HEK293 (cell line): ENCODE results near the gene CCDC150.

Experiments
- CTCF ChIA-PET: fragments of 350-600 bp; formaldehyde crosslinking; extraction: SDS; loops from one replicate; lab custom pipeline; 2021; ENCODE audit warnings: antibody characterized with exemption; lab: Yijun Ruan, JAX
- POLR2A ChIA-PET: fragments of 300-600 bp; formaldehyde crosslinking; extraction: SDS; loops from one replicate; lab custom pipeline; 2020; ENCODE audit warnings: antibody characterized with exemption, inconsistent platforms; lab: Yijun Ruan, JAX
- H3K27ac ChIP-seq: fragments of 200-500 bp; sonication (Bioruptor generic); 2 replicates; pipeline ENCODE4 v1.5.1; 2014; ENCODE audit warnings: low read depth, low read length, control low read depth, inconsistent platforms; ENCODE audit errors: extremely low read depth
- H3K36me3 ChIP-seq, 2 experiments: fragments of 200-500 bp in 1 of 2; sonication (Bioruptor generic) in 1 of 2; 1 replicate in 1 of 2; 2 replicates in 1 of 2; pipeline ENCODE4 v1.5.1; 2014 to 2017; ENCODE audit warnings: inconsistent platforms in 2 of 2, low read length in 2 of 2; ENCODE audit not compliant: control insufficient read depth in 2 of 2, insufficient read depth in 1 of 2
- H3K4me1 ChIP-seq: fragments of 200-500 bp; sonication (Bioruptor generic); 2 replicates; pipeline ENCODE4 v1.5.1; 2014; ENCODE audit warnings: mild to moderate bottlenecking, low read length, inconsistent platforms; ENCODE audit not compliant: control insufficient read depth, insufficient read depth
- H3K4me3 ChIP-seq: 2 replicates; pipeline ENCODE4 v1.5.1; 2011; ENCODE audit warnings: low read depth, mild to moderate bottlenecking, control low read depth, low read length, moderate library complexity
- H3K9me3 ChIP-seq: fragments of 200-500 bp; sonication (Bioruptor generic); 2 replicates; pipeline ENCODE4 v1.5.1; 2014; ENCODE audit warnings: low read depth, low read length, inconsistent platforms; ENCODE audit not compliant: control insufficient read depth, insufficient read depth
- BCL11A ChIP-seq: fragments of 450-650 bp; formaldehyde crosslinking; IDR thresholded peaks from 2 replicates; pipeline ENCODE4 v1.5.1; 2016; ENCODE audit warnings: low read depth, missing biosample characterization, missing genetic modification characterization
- EGR2 ChIP-seq: fragments of 450-650 bp; formaldehyde crosslinking; IDR thresholded peaks from 2 replicates; pipeline ENCODE4 v1.5.1; 2016; ENCODE audit warnings: low read depth, missing biosample characterization, missing genetic modification characterization
- KLF1 ChIP-seq: fragments of 450-650 bp; formaldehyde crosslinking; IDR thresholded peaks from 2 replicates; pipeline ENCODE4 v1.5.1; 2016; ENCODE audit warnings: missing biosample characterization, missing genetic modification characterization
- PATZ1 ChIP-seq: fragments of 450-650 bp; formaldehyde crosslinking; IDR thresholded peaks from 2 replicates; pipeline ENCODE4 v1.5.1; 2016; ENCODE audit warnings: missing biosample characterization, missing genetic modification characterization
- ZBTB8A ChIP-seq: fragments of 450-650 bp; formaldehyde crosslinking; IDR thresholded peaks from 2 replicates; pipeline ENCODE4 v1.5.1; 2016; ENCODE audit warnings: missing biosample characterization, missing genetic modification characterization
- ZFP3 ChIP-seq: fragments of 450-650 bp; formaldehyde crosslinking; IDR thresholded peaks from 2 replicates; pipeline ENCODE4 v1.5.1; 2016; ENCODE audit warnings: low read depth, missing biosample characterization, missing genetic modification characterization
- ZNF138 ChIP-seq: fragments of 450-650 bp; formaldehyde crosslinking; IDR thresholded peaks from 2 replicates; pipeline ENCODE4 v1.5.1; 2016; ENCODE audit warnings: missing biosample characterization, missing genetic modification characterization, borderline replicate concordance
- ZNF155 ChIP-seq: fragments of 450-650 bp; formaldehyde crosslinking; IDR thresholded peaks from 2 replicates; pipeline ENCODE4 v1.5.1; 2016; ENCODE audit warnings: missing biosample characterization, missing genetic modification characterization
- ZNF174 ChIP-seq: fragments of 450-650 bp; formaldehyde crosslinking; IDR thresholded peaks from 2 replicates; pipeline ENCODE4 v1.5.0; 2017; ENCODE audit warnings: missing biosample characterization, mild to moderate bottlenecking, missing genetic modification characterization
- ZNF202 ChIP-seq: fragments of 450-650 bp; formaldehyde crosslinking; IDR thresholded peaks from 2 replicates; pipeline ENCODE4 v1.5.1; 2016; ENCODE audit warnings: missing biosample characterization, missing genetic modification characterization, borderline replicate concordance
- ZNF274 ChIP-seq, 2 experiments: fragments of 200-500 bp in 1 of 2; fragments of 450-650 bp in 1 of 2; sonication (Bioruptor generic) in 1 of 2; formaldehyde crosslinking in 1 of 2; IDR thresholded peaks; 2 replicates each; pipeline versions ENCODE4 v1.5.1 to v1.6.1; 2014 to 2016; ENCODE audit warnings: borderline replicate concordance in 1 of 2, inconsistent platforms in 1 of 2, low read length in 1 of 2, missing biosample characterization in 1 of 2, missing genetic modification characterization in 1 of 2
- ZNF335 ChIP-seq: fragments of 450-650 bp; formaldehyde crosslinking; conservative IDR thresholded peaks from 2 replicates; pipeline ENCODE4 v1.5.1; 2016; ENCODE audit warnings: missing biosample characterization, missing genetic modification characterization
- ZNF416 ChIP-seq: fragments of 450-650 bp; formaldehyde crosslinking; IDR thresholded peaks from 2 replicates; pipeline ENCODE4 v1.5.1; 2016; ENCODE audit warnings: missing biosample characterization, missing genetic modification characterization
- ZNF510 ChIP-seq: fragments of 450-650 bp; formaldehyde crosslinking; IDR thresholded peaks from 2 replicates; pipeline ENCODE4 v1.5.1; 2018; ENCODE audit warnings: mild to moderate bottlenecking, missing genetic modification characterization, missing biosample characterization; ENCODE audit not compliant: insufficient replicate concordance
- ZNF548 ChIP-seq: fragments of 450-650 bp; formaldehyde crosslinking; IDR thresholded peaks from 2 replicates; pipeline ENCODE4 v1.5.1; 2016; ENCODE audit warnings: missing biosample characterization, missing genetic modification characterization
- ZNF555 ChIP-seq: fragments of 450-650 bp; formaldehyde crosslinking; conservative IDR thresholded peaks from 2 replicates; pipeline ENCODE4 v1.5.1; 2017; ENCODE audit warnings: missing biosample characterization, mild to moderate bottlenecking, missing genetic modification characterization, inconsistent platforms
- ZNF623 ChIP-seq: fragments of 450-650 bp; formaldehyde crosslinking; IDR thresholded peaks from 2 replicates; pipeline ENCODE4 v1.5.1; 2016; ENCODE audit warnings: missing biosample characterization, missing genetic modification characterization
- ZNF629 ChIP-seq: fragments of 450-650 bp; formaldehyde crosslinking; IDR thresholded peaks from 2 replicates; pipeline ENCODE4 v1.5.1; 2017; ENCODE audit warnings: missing biosample characterization, missing genetic modification characterization
- ZNF768 ChIP-seq: fragments of 450-650 bp; formaldehyde crosslinking; IDR thresholded peaks from 2 replicates; pipeline ENCODE4 v1.5.1; 2018; ENCODE audit warnings: missing biosample characterization, mild to moderate bottlenecking, missing genetic modification characterization
- ZNF776 ChIP-seq: fragments of 450-650 bp; formaldehyde crosslinking; IDR thresholded peaks from 2 replicates; pipeline ENCODE4 v1.5.0; 2017; ENCODE audit warnings: missing biosample characterization, missing genetic modification characterization, borderline replicate concordance
- ZNF777 ChIP-seq: fragments of 450-650 bp; formaldehyde crosslinking; IDR thresholded peaks from 2 replicates; pipeline ENCODE4 v1.5.1; 2017; ENCODE audit warnings: missing biosample characterization, missing genetic modification characterization, borderline replicate concordance
- ZNF785 ChIP-seq: fragments of 450-650 bp; formaldehyde crosslinking; IDR thresholded peaks from 2 replicates; pipeline ENCODE4 v1.5.1; 2016; ENCODE audit warnings: missing biosample characterization, missing genetic modification characterization
- TF ChIP-seq, protein P1 (sequence below): fragments of 450-650 bp; formaldehyde crosslinking; IDR thresholded peaks from 2 replicates; pipeline ENCODE4 v1.5.1; 2017; ENCODE audit warnings: missing biosample characterization, missing genetic modification characterization
- TF ChIP-seq, protein P2 (sequence below): fragments of 450-650 bp; IDR thresholded peaks from 2 replicates; pipeline ENCODE4 v1.5.1; 2018; ENCODE audit warnings: missing biosample characterization, mild to moderate bottlenecking, missing genetic modification characterization
- TF ChIP-seq, protein P3 (sequence below): fragments of 450-650 bp; formaldehyde crosslinking; IDR thresholded peaks from 2 replicates; pipeline ENCODE4 v1.5.1; 2016; ENCODE audit warnings: missing biosample characterization, missing genetic modification characterization

Gene CCDC150

DNA sequence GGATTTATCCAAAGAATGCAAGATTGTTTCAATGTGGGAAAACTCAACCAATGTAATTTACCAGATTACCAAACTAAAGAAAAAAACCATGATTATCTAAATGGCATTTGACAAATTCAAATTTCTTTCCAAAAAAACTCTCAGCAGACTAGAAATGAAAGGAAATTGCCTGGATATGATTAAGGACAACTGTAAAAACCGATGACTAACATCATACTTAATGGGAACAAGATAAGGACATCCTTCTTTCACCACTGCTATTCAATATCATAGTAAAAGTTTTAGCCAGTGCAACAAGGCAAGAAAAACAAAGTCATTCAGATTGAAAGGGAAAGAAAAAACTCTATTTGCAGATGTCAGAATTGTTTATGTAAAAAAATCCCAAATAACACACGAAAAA is 4.4 kb upstream of the CCDC150 start:
- Histone ChIP-seq H3K4me3 (no peak overlapping the region), H3K36me3 (no peaks in the 10 kb centered on the region), H3K9me3 (no peaks in the 10 kb centered on the region), H3K27ac (no peak overlapping the region), H3K4me1 (no peaks in the 10 kb centered on the region)
- ChIA-PET POLR2A (interaction anchor here (0.7 kb wide), 1 partner anchor 188 kb away, joined by 3 read pairs; no protein-coding TSS in a partner anchor), CTCF (interaction anchor here (0.8 kb wide), 1 partner anchor 337 kb away, joined by 4 read pairs; no protein-coding TSS in a partner anchor)
- TF ChIP-seq EGR2 (tag by site-specific recombination) (no peak), ZNF416 (tag by site-specific recombination) (no peak), ZNF138 (tag by site-specific recombination) (no peak), ZNF629 (tag by site-specific recombination) (no peak), ZNF510 (tag by site-specific recombination) (no peak), ZNF202 (tag by site-specific recombination) (no peak), BCL11A (no peak), ZNF274 (IDR thresholded peaks at IDR 0.05; ENCODE audit: low read length) (no peak), ZNF274 (tag by site-specific recombination; IDR thresholded peaks at IDR 0.05; ENCODE audit: borderline replicate concordance) (no peak), ZNF785 (tag by site-specific recombination) (no peak), ZNF623 (tag by site-specific recombination) (no peak), ZNF548 (tag by site-specific recombination) (no peak), ZNF155 (tag by site-specific recombination) (no peak), ZNF555 (tag by site-specific recombination) (no peak), ZNF776 (no peak), ZNF768 (tag by site-specific recombination) (no peak)
- TF ChIP-seq, protein P1, sequence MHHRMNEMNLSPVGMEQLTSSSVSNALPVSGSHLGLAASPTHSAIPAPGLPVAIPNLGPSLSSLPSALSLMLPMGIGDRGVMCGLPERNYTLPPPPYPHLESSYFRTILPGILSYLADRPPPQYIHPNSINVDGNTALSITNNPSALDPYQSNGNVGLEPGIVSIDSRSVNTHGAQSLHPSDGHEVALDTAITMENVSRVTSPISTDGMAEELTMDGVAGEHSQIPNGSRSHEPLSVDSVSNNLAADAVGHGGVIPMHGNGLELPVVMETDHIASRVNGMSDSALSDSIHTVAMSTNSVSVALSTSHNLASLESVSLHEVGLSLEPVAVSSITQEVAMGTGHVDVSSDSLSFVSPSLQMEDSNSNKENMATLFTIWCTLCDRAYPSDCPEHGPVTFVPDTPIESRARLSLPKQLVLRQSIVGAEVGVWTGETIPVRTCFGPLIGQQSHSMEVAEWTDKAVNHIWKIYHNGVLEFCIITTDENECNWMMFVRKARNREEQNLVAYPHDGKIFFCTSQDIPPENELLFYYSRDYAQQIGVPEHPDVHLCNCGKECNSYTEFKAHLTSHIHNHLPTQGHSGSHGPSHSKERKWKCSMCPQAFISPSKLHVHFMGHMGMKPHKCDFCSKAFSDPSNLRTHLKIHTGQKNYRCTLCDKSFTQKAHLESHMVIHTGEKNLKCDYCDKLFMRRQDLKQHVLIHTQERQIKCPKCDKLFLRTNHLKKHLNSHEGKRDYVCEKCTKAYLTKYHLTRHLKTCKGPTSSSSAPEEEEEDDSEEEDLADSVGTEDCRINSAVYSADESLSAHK (tag by site-specific recombination), result no peak

- Histone ChIP-seq H3K36me3 (no peaks in the 10 kb centered on the region; a peak in 1 of 3 replicates), H3K4me1 (peaks cover 2% of the 10 kb centered on the region; the same call in 1 of the 2 replicates), H3K4me3 (no peak overlapping the region), H3K9me3 (no peaks in the 10 kb centered on the region), H3K27ac (no peak overlapping the region)
- ChIA-PET POLR2A (interaction anchor here (1.3 kb wide), 1 partner anchor 20 kb away, joined by 3 read pairs; no protein-coding TSS in a partner anchor), CTCF (interaction anchor here (1.1 to 1.2 kb wide), 2 partner anchors 15 to 121 kb away, joined by 3 to 4 read pairs; no protein-coding TSS in a partner anchor)
- no peak for TF ChIP-seq ZFP3 (tag by site-specific recombination)
- TF ChIP-seq ZNF174 (tag by site-specific recombination), result no peak
- TF ChIP-seq PATZ1 (tag by site-specific recombination), result no peak
- no peak for TF ChIP-seq ZBTB8A (tag by site-specific recombination)
- TF ChIP-seq ZNF335 (tag by site-specific recombination), result no peak
- no peak for TF ChIP-seq KLF1
- TF ChIP-seq, protein P2, sequence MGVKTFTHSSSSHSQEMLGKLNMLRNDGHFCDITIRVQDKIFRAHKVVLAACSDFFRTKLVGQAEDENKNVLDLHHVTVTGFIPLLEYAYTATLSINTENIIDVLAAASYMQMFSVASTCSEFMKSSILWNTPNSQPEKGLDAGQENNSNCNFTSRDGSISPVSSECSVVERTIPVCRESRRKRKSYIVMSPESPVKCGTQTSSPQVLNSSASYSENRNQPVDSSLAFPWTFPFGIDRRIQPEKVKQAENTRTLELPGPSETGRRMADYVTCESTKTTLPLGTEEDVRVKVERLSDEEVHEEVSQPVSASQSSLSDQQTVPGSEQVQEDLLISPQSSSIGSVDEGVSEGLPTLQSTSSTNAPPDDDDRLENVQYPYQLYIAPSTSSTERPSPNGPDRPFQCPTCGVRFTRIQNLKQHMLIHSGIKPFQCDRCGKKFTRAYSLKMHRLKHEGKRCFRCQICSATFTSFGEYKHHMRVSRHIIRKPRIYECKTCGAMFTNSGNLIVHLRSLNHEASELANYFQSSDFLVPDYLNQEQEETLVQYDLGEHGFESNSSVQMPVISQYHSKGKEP, result no peak
- TF ChIP-seq, protein P3, sequence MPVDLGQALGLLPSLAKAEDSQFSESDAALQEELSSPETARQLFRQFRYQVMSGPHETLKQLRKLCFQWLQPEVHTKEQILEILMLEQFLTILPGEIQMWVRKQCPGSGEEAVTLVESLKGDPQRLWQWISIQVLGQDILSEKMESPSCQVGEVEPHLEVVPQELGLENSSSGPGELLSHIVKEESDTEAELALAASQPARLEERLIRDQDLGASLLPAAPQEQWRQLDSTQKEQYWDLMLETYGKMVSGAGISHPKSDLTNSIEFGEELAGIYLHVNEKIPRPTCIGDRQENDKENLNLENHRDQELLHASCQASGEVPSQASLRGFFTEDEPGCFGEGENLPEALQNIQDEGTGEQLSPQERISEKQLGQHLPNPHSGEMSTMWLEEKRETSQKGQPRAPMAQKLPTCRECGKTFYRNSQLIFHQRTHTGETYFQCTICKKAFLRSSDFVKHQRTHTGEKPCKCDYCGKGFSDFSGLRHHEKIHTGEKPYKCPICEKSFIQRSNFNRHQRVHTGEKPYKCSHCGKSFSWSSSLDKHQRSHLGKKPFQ (tag by site-specific recombination), result no peak
- no peak for TF ChIP-seq ZNF777 (tag by site-specific recombination)
Observed at GRCh38 chr2:196638765-196639164, 750 bp upstream of the CCDC150 start.
